GM18870 (cell line): Measurements from ENCODE around the gene IL1RAPL1.

Source experiments
- ATAC-seq: cut with Tn5 transposase; IDR thresholded peaks from one replicate; pipeline ENCODE4 v1.9.1; 2021; ENCODE audit warnings: moderate library complexity; ENCODE audit not compliant: unreplicated experiment

Gene IL1RAPL1

GRCh38 chrX:28625223-28625622 is 38.0 kb downstream of the IL1RAPL1 start:
- no peak for ATAC-seq

GRCh38 chrX:28626515-28626914 is 39.3 kb downstream of the IL1RAPL1 start:
- ATAC-seq = no peak

- no peak for ATAC-seq
Measured at GRCh38 chrX:28628120-28628519, 40.9 kb downstream of the IL1RAPL1 start.

- ATAC-seq = no peak
Measured at GRCh38 chrX:28638775-28639174, 51.5 kb downstream of the IL1RAPL1 start.

- no peak for ATAC-seq
Measured at GRCh38 chrX:28639451-28639850, 52.2 kb downstream of the IL1RAPL1 start.

GRCh38 chrX:28649541-28649940 is 62.3 kb downstream of the IL1RAPL1 start:
- ATAC-seq = no peak

- no peak for ATAC-seq
Measured at GRCh38 chrX:28651186-28651585, 63.9 kb downstream of the IL1RAPL1 start.

- no peak for ATAC-seq
Measured at GRCh38 chrX:28659269-28659668, 72.0 kb downstream of the IL1RAPL1 start.

GRCh38 chrX:28665778-28666177 is 78.5 kb downstream of the IL1RAPL1 start:
- no peak for ATAC-seq

GRCh38 chrX:28668303-28668702 is 81.1 kb downstream of the IL1RAPL1 start:
- no peak for ATAC-seq

- no peak for ATAC-seq
Measured at GRCh38 chrX:28668957-28669356, 81.7 kb downstream of the IL1RAPL1 start.

- ATAC-seq = no peak
Measured at GRCh38 chrX:28670074-28670473, 82.8 kb downstream of the IL1RAPL1 start.

- no peak for ATAC-seq
Measured at GRCh38 chrX:28675173-28675572, 87.9 kb downstream of the IL1RAPL1 start.

- no peak for ATAC-seq
Measured at GRCh38 chrX:28693101-28693500, 105.9 kb downstream of the IL1RAPL1 start.

GRCh38 chrX:28697732-28698131 is 110.5 kb downstream of the IL1RAPL1 start:
- ATAC-seq = no peak

- ATAC-seq = no peak
Measured at GRCh38 chrX:28701222-28701621, 114.0 kb downstream of the IL1RAPL1 start.

GRCh38 chrX:28706964-28707363 is 119.7 kb downstream of the IL1RAPL1 start:
- ATAC-seq = no peak

GRCh38 chrX:28709421-28709820 is 122.2 kb downstream of the IL1RAPL1 start:
- no peak for ATAC-seq

GRCh38 chrX:28717864-28718263 is 130.6 kb downstream of the IL1RAPL1 start:
- ATAC-seq = no peak

- ATAC-seq = no peak
Measured at GRCh38 chrX:28718450-28718849, 131.2 kb downstream of the IL1RAPL1 start.

- no peak for ATAC-seq
Measured at GRCh38 chrX:28719620-28720019, 132.4 kb downstream of the IL1RAPL1 start.

GRCh38 chrX:28752330-28752729 is 165.1 kb downstream of the IL1RAPL1 start:
- no peak for ATAC-seq

- no peak for ATAC-seq
Measured at GRCh38 chrX:28756175-28756574, 168.9 kb downstream of the IL1RAPL1 start.

- ATAC-seq = no peak
Measured at GRCh38 chrX:28756647-28757046, 169.4 kb downstream of the IL1RAPL1 start.
